HG03457 (cell line): Measurements from ENCODE around the gene FAM120A.
"Not testable (repeated sequence)": the region's sequence is repeated elsewhere in the genome, so short reads cannot be mapped to it uniquely, and the experiment has no call there.

Experiments used
- ATAC-seq: cut with Tn5 transposase; IDR thresholded peaks from one replicate; pipeline ENCODE4 v1.9.1; 2021; ENCODE audit warnings: moderate number of reproducible peaks; ENCODE audit not compliant: unreplicated experiment

The FAM120A gene, protein sequence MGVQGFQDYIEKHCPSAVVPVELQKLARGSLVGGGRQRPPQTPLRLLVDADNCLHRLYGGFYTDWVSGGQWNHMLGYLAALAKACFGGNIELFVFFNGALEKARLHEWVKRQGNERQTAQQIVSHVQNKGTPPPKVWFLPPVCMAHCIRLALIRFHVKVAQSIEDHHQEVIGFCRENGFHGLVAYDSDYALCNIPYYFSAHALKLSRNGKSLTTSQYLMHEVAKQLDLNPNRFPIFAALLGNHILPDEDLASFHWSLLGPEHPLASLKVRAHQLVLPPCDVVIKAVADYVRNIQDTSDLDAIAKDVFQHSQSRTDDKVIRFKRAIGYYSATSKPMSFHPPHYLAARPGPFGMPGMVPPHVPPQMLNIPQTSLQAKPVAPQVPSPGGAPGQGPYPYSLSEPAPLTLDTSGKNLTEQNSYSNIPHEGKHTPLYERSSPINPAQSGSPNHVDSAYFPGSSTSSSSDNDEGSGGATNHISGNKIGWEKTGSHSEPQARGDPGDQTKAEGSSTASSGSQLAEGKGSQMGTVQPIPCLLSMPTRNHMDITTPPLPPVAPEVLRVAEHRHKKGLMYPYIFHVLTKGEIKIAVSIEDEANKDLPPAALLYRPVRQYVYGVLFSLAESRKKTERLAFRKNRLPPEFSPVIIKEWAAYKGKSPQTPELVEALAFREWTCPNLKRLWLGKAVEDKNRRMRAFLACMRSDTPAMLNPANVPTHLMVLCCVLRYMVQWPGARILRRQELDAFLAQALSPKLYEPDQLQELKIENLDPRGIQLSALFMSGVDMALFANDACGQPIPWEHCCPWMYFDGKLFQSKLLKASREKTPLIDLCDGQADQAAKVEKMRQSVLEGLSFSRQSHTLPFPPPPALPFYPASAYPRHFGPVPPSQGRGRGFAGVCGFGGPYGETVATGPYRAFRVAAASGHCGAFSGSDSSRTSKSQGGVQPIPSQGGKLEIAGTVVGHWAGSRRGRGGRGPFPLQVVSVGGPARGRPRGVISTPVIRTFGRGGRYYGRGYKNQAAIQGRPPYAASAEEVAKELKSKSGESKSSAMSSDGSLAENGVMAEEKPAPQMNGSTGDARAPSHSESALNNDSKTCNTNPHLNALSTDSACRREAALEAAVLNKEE

GRCh38 chr9:93450945-93451815 is at the start of gene FAM120A:
Gene FAM120A (plus strand): TSS chr9:93451685. CDS start chr9:93451916, 231 bp downstream.
- ATAC-seq: peak; percentile 36

- ATAC-seq: no peak
Measured at GRCh38 chr9:93406371-93406770, 45.1 kb upstream of the FAM120A start.

DNA sequence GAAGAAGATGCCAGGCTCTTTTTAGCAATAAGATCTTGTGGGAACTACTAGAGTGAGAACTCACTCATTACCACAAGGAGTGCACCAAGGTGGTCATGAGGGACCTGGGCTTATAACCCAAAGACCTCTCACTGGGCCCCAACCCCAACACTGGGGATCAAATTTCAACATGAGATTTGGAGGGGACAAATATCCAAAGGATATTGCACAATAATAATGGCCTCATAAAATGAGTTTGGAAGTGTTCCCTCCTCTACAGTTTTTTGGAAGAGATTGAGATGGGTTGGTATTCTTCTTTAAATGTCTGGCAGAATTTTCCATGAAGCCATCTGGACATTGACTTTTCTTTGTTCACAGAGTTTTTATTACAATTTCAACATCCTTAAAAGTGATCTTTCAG is 38.0 kb upstream of the FAM120A start:
- no peak for ATAC-seq

DNA sequence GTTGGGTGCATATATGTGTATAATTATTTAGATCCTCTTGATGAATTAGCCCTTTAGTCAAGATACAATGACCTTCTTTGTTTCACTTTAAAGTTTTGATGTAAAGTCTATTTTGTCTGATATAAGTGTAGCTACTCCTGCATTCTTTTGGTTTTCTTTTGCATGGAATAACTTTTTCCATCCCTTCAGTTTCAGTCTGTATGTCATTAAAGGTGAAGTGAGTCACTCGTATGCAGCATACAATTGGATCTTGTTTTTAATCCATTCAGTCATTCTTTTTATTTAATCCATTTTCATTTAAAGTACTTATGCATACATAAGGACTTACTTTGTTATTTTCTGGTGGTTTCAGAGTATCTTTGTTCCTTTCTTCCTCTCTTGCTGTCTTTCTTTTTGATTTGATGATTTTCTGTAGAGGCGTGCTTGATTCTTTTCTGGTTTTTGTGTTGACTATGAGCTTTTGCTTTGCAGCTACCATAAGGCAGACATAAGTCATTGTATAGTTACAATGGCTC is 36.3 kb upstream of the FAM120A start:
- ATAC-seq: no peak

GRCh38 chr9:93416530-93417235 is 34.8 kb upstream of the FAM120A start:
- ATAC-seq: no peak

DNA sequence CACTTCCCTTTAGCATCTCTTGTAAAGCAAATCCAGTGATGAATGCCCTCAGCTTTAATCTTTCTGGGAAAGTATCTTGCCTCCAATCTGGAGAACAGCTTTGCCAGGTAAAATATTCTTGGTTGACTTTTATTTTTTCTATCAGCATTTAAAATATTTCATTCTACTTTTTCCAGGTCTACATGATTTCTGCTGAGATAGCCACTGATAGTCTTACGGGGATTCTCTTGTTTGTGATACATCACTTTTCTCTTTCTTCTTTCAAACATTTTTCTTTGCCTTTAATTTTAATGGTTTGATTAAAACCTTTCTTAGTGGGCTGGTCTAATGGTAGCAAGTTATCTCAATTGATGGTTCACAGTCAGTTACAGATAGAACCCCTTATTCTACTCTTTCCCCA is 33.9 kb upstream of the FAM120A start:
- no peak for ATAC-seq

DNA sequence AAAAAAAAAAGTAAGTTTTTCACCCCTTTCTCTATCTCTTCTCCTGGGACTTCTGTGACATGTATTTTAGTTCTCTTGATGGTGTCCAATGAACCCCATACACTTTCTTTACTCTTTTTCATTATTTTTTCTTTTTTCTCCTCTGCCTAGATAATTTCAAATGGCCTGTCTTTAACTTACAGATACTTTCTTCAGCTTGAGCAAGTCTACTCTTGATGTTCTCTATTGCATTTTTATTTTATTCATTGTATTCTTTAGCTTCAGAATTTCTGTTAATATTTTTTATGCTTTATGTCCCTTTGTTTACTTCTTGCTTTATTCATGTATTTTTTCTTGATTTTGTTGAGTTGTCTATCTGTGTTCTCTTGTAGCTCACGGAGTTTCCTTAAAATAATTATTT is 32.5 kb upstream of the FAM120A start:
- no peak for ATAC-seq

DNA sequence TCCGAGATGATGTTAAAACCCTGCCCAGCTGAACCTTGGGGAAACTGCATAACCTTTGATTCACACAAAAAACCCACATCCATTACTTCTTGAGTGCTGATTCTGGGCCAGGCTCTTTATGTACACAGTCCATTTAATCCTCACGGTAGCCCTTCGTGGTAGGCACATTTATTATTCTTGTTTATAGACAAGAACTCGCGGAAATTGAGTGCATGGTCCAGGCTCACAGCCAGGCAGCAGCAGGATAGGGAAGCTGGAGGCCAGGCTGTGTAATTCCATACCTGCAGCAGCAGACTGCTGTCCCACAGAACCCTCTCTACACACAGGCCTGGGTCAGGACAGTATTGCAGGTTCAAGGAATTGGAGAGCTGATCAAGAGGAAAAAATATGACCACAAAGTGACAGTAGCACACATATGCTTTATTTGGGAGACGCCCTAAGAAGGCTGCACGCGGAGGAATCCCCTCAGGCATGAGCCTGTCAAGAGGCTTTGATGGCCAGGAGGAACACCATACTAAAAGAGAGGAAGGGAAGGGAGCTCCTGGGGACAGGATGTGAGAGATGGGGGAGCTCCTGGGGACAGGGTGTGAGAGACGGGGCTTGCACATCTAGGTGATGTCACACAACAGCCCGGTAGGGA is 28.4 kb upstream of the FAM120A start:
- ATAC-seq: no peak

DNA sequence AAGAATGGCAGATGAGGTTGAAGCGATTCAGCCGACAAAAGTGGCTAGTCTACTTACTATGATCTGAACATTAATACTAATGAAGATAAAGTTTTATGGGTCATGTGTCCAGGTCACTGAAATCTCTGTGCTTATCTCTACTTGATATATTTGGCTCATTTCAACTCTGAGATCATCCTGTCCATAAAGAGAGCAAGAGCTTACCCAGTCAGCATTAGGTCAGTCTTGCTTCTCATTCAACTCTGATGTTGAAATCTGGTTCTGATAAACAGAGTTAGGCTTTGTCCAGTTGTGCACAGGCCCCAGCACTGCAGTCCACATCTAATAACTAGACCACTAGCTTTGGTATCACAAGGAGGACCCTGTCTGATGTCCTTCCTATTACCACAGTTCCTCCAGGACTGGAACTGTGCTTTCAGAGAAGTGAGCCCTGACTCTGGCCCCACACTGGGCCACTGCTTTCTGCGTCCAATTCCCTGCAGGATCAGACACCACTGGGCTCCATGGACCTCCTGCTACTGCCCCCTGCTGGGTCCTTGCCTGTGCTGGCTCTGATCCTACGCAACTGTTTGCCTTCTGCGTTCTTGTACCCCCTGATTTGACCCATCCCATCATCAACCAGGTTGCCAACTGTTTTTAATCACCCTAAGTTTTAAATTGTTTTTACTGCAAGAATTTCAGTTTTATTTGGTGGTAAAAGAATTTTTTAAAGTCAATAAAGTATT is 23.7 kb upstream of the FAM120A start:
- ATAC-seq: no peak

DNA sequence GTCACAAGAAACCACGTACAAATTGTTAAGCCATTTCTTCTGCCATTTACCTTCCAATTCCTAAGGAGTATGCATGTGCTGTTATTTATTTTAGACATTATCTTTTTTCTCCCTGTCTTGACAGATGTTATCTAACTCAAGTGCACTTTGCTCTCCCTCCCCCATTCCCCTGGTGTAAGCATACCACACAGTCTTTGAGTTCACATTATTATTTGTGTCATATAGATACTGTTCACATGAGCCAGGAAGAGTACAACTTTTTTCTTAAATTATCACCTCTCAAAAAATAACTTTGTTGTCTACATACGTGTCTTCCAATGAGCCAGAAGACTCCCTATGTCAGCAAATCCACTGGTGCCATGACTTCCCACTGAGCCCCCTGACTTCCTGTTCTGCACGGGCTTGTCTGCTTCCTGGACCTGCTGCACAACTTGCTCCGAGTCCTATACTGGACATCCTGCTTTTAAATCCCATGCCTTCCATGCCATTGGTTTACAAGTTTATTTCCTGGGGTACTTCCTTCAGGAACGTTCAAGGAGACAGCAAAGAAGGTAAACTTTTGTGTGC is 19.9 kb upstream of the FAM120A start:
- ATAC-seq: no peak

DNA sequence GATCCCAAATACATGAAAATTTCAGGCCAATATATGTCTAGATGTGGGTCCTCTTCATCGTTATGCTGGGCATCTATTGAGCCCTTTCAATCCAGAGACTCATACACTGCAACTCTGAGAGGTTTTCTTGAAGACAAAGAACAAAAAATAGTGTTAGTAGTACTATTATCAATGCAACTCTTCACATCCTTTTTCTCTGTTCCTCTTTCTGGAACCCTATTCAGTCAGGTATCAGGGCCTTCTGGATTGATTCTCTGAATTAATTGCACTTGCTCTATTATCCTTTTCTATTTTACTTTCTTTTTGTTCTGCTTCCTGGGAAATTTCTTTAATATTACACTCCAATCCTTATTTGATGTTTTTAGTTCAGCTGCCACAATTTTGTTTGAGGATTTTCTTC is 18.5 kb upstream of the FAM120A start:
- ATAC-seq: no peak

GRCh38 chr9:93434056-93434455 is 17.4 kb upstream of the FAM120A start:
- ATAC-seq: no peak

GRCh38 chr9:93435386-93435785 is 16.1 kb upstream of the FAM120A start:
- no peak for ATAC-seq

DNA sequence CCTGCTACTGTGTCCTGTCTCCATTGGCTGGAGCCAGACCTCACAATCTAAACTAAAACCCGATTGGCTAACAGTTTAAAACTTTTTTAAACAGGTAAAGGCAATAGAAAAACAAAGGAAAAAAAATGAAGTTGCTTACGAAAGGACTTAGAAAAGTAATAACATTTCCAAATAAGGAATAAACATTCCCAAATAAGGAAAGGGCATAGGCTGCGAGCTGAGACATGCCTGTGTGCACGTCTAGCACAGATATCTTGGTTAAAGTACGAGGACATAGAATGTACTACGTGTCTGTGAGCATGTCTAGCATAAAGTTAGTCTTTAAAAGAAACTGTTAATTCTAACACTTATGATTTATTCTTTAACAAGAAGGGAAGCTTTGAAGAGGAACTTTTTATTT is 15.3 kb upstream of the FAM120A start:
- ATAC-seq: no peak

DNA sequence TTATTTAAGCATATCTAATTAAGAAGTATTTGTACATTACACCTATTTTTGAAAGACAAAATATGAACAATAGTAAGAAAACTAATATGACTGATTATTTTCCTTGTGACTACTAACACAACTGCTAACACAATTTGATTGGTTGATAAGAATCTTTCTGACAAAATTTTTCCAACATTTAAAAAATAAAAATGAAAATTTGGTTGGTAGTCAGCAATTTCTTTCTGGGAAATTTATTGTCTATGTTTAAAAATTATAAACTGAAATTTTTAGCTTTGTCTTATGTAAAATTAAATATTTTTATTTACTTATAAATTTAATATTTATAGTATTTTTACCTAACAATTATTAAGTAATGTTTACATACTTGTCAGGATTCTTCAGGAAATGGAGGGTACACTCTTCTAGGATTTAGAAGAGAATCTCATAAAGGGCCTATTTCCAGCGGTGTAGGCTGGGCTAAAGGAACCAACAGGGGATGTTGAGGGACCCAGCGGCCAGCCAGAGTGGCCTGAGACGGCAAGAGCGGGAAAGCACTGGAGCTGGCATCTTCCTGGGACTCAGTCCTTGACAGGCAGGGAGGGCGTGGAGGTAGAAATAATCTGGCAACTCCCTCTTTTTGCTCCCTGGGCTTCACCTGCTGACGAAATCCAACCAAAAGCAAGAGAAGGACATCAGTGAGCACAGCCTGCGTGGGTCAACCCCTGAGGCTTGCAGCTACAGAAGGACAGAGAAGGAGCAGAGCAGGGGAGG is 14.7 kb upstream of the FAM120A start:
- ATAC-seq: no peak

- ATAC-seq: no peak
Measured at GRCh38 chr9:93437996-93438395, 13.5 kb upstream of the FAM120A start.

- ATAC-seq: not testable (repeated sequence)
Measured at GRCh38 chr9:93439301-93439700, 12.2 kb upstream of the FAM120A start.
